ENCODE data around the gene FBXW8.

DNA sequence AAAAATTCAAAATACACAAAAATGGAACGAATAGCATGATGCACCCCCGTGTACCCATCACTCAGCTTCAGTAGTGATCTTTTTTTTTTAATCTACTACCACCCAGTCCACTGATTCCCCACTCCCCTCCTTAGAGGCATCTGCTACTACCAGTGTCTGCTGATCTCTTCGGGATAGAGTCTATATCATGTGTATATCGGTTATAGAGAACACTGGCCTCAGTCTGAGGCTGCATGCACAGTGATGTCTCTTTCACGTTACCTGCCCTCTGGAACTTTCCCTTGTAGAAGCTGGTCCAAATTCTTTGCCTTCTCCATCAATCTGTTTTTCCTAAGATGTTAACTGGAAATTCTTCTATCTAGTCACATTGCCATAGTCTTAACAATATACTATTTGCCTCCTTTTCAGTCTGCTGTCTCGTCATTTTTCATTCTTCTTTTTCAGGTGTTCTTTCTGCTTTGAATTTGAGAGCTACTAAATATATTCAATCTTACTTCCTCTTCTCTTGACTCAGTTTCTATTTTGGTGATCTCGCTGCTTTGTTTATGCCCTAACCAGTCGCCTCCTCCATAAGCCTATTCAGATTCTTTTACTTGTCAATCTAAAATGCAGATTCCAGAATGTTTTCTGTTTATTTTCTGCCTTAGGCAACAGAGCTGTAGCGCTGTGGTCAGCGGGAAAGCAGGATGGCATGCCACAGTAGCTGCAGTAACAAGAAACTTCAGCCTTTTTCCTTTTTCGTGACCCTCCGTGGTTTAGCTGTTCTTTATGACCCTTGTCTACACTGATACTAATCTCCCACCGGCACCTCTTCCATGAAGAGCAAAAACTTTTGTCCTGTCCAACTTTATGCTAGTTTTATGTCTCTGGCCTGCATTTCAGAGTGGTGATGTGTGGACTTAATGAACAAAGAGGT is 67.0 kb downstream of the FBXW8 start:
- TF ChIP-seq POLR2AphosphoS5 (IDR thresholded peaks at IDR 0.05) (no peak), EP300 (IDR thresholded peaks at IDR 0.05; ENCODE audit: low read depth) (no peak), POLR2A (IDR thresholded peaks at IDR 0.05) (no peak)
- TF ChIP-seq, protein P1, sequence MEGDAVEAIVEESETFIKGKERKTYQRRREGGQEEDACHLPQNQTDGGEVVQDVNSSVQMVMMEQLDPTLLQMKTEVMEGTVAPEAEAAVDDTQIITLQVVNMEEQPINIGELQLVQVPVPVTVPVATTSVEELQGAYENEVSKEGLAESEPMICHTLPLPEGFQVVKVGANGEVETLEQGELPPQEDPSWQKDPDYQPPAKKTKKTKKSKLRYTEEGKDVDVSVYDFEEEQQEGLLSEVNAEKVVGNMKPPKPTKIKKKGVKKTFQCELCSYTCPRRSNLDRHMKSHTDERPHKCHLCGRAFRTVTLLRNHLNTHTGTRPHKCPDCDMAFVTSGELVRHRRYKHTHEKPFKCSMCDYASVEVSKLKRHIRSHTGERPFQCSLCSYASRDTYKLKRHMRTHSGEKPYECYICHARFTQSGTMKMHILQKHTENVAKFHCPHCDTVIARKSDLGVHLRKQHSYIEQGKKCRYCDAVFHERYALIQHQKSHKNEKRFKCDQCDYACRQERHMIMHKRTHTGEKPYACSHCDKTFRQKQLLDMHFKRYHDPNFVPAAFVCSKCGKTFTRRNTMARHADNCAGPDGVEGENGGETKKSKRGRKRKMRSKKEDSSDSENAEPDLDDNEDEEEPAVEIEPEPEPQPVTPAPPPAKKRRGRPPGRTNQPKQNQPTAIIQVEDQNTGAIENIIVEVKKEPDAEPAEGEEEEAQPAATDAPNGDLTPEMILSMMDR (IDR thresholded peaks at IDR 0.05) = no peak

All from transverse colon (tissue), 4 donors.